Measurements from ENCODE around the gene ADGRB2. TPM values are rescaled to one million over a fixed set of nuclear protein-coding genes. Genes with fewer than 3 reads are reported as not detected.

ADGRB2 gene
- total RNA-seq, 1 experiment from 2014 or later = 10.9 TPM

- Histone ChIP-seq H3K27ac (ENCODE audit: insufficient read length, low read depth, low read length) (no peak overlapping the region), H3K79me1 (ENCODE audit: insufficient read depth, low read depth, low read length, poor library complexity, severe bottlenecking) (no peaks in the 10 kb centered on the region), H3K9ac (ENCODE audit: extremely low read depth, insufficient read length, low read length) (no peak overlapping the region), H2AFZ (ENCODE audit: low read length) (no peak overlapping the region), H4K5ac (ENCODE audit: insufficient read length, low read depth, low read length) (no peak overlapping the region), H2BK15ac (ENCODE audit: low read depth, low read length) (no peak overlapping the region), H3K4me1 (ENCODE audit: insufficient read depth, low read length) (peaks cover 3% of the 10 kb centered on the region; the same call in 1 of the 2 replicates), H2BK120ac (ENCODE audit: low read depth, low read length, poor library complexity, severe bottlenecking) (no peak overlapping the region), H4K20me1 (ENCODE audit: control insufficient read depth, insufficient read depth, insufficient read length) (no peaks in the 10 kb centered on the region), H3K18ac (ENCODE audit: insufficient read length, low read depth, low read length) (no peak overlapping the region), H2AK5ac (ENCODE audit: insufficient read length, low read length) (no peak overlapping the region), H3K27me3 (ENCODE audit: insufficient read depth, low read length) (no peaks in the 10 kb centered on the region), H3K79me2 (ENCODE audit: insufficient read depth, low read length) (no peaks in the 10 kb centered on the region), H4K8ac (replicated peaks; ENCODE audit: insufficient read length, low read depth, low read length) (no peak overlapping the region), H3K4me2 (ENCODE audit: insufficient read depth, insufficient read length, low read length) (no peak overlapping the region), H2BK5ac (ENCODE audit: insufficient read length, low read length) (no peak overlapping the region), H3K23me2 (ENCODE audit: insufficient read length, low read depth, low read length, poor library complexity, severe bottlenecking) (peaks cover 8% of the 10 kb centered on the region), H2BK20ac (ENCODE audit: low read depth, low read length, poor library complexity, severe bottlenecking) (no peak overlapping the region), H4K91ac (ENCODE audit: insufficient read length, low read depth, low read length) (no peak overlapping the region), H3K9me3 (ENCODE audit: control insufficient read depth, low read depth, low read length) (no peaks in the 10 kb centered on the region), H3T11ph (ENCODE audit: low read length) (no peak overlapping the region), H3K14ac (ENCODE audit: insufficient read depth, low read length) (no peak overlapping the region), H3K23ac (ENCODE audit: insufficient read length, low read depth, low read length) (no peak overlapping the region), H3K56ac (ENCODE audit: insufficient read length, low read depth, low read length) (no peak overlapping the region), H3K4ac (ENCODE audit: low read depth, low read length) (no peak overlapping the region), H2BK12ac (ENCODE audit: insufficient read length, low read depth, low read length) (no peak overlapping the region)
- H3K27me3 Mint-ChIP-seq (ENCODE audit: low read depth) = peaks cover 8% of the 10 kb centered on the region
- H3K9me3 Mint-ChIP-seq = no peaks in the 10 kb centered on the region; a peak in 1 of 5 replicates
- peak overlapping the region in 1 of 3 experiments; percentile 12; a peak in 1 of 7 replicates for H3K27ac Mint-ChIP-seq
- H3K4me3 Mint-ChIP-seq = no peak overlapping the region
- no peak for DNase-seq
- no peaks in the 10 kb centered on the region for H3K36me3 Mint-ChIP-seq (ENCODE audit: insufficient read depth in 1 of 3, low read depth in 3 of 3)
- peaks cover 38 to 44% of the 10 kb centered on the region in 2 experiments for H3K4me1 Mint-ChIP-seq
- TF ChIP-seq, protein P1, sequence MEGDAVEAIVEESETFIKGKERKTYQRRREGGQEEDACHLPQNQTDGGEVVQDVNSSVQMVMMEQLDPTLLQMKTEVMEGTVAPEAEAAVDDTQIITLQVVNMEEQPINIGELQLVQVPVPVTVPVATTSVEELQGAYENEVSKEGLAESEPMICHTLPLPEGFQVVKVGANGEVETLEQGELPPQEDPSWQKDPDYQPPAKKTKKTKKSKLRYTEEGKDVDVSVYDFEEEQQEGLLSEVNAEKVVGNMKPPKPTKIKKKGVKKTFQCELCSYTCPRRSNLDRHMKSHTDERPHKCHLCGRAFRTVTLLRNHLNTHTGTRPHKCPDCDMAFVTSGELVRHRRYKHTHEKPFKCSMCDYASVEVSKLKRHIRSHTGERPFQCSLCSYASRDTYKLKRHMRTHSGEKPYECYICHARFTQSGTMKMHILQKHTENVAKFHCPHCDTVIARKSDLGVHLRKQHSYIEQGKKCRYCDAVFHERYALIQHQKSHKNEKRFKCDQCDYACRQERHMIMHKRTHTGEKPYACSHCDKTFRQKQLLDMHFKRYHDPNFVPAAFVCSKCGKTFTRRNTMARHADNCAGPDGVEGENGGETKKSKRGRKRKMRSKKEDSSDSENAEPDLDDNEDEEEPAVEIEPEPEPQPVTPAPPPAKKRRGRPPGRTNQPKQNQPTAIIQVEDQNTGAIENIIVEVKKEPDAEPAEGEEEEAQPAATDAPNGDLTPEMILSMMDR (conservative IDR thresholded peaks at IDR 0.05) = no peak
- WGBS (ENCODE audit: extremely low coverage, insufficient read length, low lambda C conversion rate) = no CpG with 5 or more reads among the region's 4 CpGs
Measured at GRCh38 chr1:31712068-31712467, 52.1 kb downstream of the ADGRB2 start.
